K562 (cell line): ENCODE measurements around the gene RNF126. TPM values are rescaled to one million over a fixed set of nuclear protein-coding genes. Genes with fewer than 3 reads are reported as not detected.
A peak's percentile ranks its signal among the peaks of the same experiment; 100 is the strongest.
"Not testable (repeated sequence)": the region's sequence is repeated elsewhere in the genome, so short reads cannot be mapped to it uniquely, and the experiment has no call there.

Source experiments
- CREB3L1 ChIP-seq: fragments of 450-650 bp; IDR thresholded peaks from 2 replicates; pipeline ENCODE4 v1.6.1; 2014; ENCODE audit warnings: low read depth, mild to moderate bottlenecking, moderate library complexity, borderline replicate concordance
- DMBX1 ChIP-seq: fragments of 250-450 bp; sonication (Bioruptor Pico); IDR thresholded peaks from 2 replicates; pipeline ENCODE4 v1.8.0; 2022; ENCODE audit warnings: inconsistent platforms, mild to moderate bottlenecking, moderate library complexity, borderline replicate concordance
- E2F6 ChIP-seq, 2 experiments: IDR thresholded peaks; 2 replicates each; pipeline ENCODE4 v1.6.1; 2011; ENCODE audit warnings: borderline replicate concordance in 1 of 2, control low read depth in 1 of 2, low read depth in 1 of 2, low read length in 1 of 2, mild to moderate bottlenecking in 1 of 2, mixed read lengths in 1 of 2, moderate library complexity in 1 of 2; ENCODE audit not compliant: insufficient read depth in 1 of 2, insufficient read length in 1 of 2, poor library complexity in 1 of 2, severe bottlenecking in 1 of 2; ENCODE audit errors: extremely low read depth in 1 of 2
- FOXJ2 ChIP-seq: fragments of 200-800 bp; sonication (Bioruptor generic); IDR thresholded peaks from 2 replicates; pipeline ENCODE4 v1.6.1; 2016; ENCODE audit warnings: missing genetic modification characterization, missing compliant biosample characterization
- JUND ChIP-seq, 2 experiments: IDR thresholded peaks; 2 replicates in 1 of 2; 3 replicates in 1 of 2; pipeline ENCODE4 v1.6.1; 2011; ENCODE audit warnings: borderline replicate concordance in 2 of 2, low read depth in 2 of 2, low read length in 2 of 2, improper control_type of control experiment in 1 of 2, missing biosample characterization in 1 of 2, missing genetic modification characterization in 1 of 2, missing genetic modification reagents in 1 of 2
- KAT2B ChIP-seq: IDR thresholded peaks from one replicate; pipeline ENCODE4 v1.6.1; 2012; ENCODE audit warnings: low read depth, mild to moderate bottlenecking, control low read depth, inconsistent platforms, low read length, moderate library complexity
- MAZ ChIP-seq, 2 experiments: fragments of 450-650 bp in 1 of 2; sonication (generic) in 1 of 2; formaldehyde crosslinking; IDR thresholded peaks in 1 of 2; conservative IDR thresholded peaks in 1 of 2; 2 replicates each; pipeline versions ENCODE4 v1.4.0 to v1.5.0; 2020; ENCODE audit warnings: mild to moderate bottlenecking in 1 of 2, missing genetic modification reagents in 1 of 2
- PHF20 ChIP-seq: fragments of 450-650 bp; IDR thresholded peaks from 2 replicates; pipeline ENCODE4 v1.6.1; 2018; ENCODE audit not compliant: partially characterized antibody
- PHF8 ChIP-seq: fragments of 200-600 bp; sonication (generic); IDR thresholded peaks from 2 replicates; pipeline ENCODE4 v1.6.1; 2012; ENCODE audit warnings: mixed run types, mild to moderate bottlenecking, inconsistent platforms, low read length, moderate library complexity, borderline replicate concordance
- PKNOX1 ChIP-seq: fragments of 450-650 bp; IDR thresholded peaks from 2 replicates; pipeline ENCODE4 v1.6.1; 2016
- POLR2A ChIP-seq: fragments of 450-650 bp; conservative IDR thresholded peaks from 2 replicates; pipeline ENCODE4 v1.6.1; 2016
- SIN3B ChIP-seq: fragments of 450-650 bp; IDR thresholded peaks from 2 replicates; pipeline ENCODE4 v1.6.1; 2017; ENCODE audit warnings: low read depth, mild to moderate bottlenecking, moderate library complexity
- SNIP1 ChIP-seq: fragments of 450-650 bp; IDR thresholded peaks from 2 replicates; pipeline ENCODE4 v1.7.1; 2017; ENCODE audit warnings: low read depth, mild to moderate bottlenecking
- SP2 ChIP-seq: IDR thresholded peaks from 2 replicates; pipeline ENCODE4 v1.6.1; 2011; ENCODE audit warnings: mild to moderate bottlenecking, low read depth, low read length, moderate library complexity; ENCODE audit not compliant: poor library complexity, severe bottlenecking; ENCODE audit errors: extremely low read depth
- ZNF639 ChIP-seq, 2 experiments: fragments of 200-800 bp in 1 of 2; sonication (Bioruptor generic) in 1 of 2; sonication (generic) in 1 of 2; formaldehyde crosslinking in 1 of 2; IDR thresholded peaks in 1 of 2; conservative IDR thresholded peaks in 1 of 2; 2 replicates each; pipeline versions ENCODE4 v1.5.0 to v1.6.1; 2016 to 2020; ENCODE audit warnings: missing compliant biosample characterization in 1 of 2, missing genetic modification characterization in 1 of 2, missing genetic modification reagents in 1 of 2
- ZNF644 ChIP-seq: fragments of 200-800 bp; sonication (Bioruptor generic); IDR thresholded peaks from 2 replicates; pipeline ENCODE4 v1.6.1; 2016; ENCODE audit warnings: low read depth, missing genetic modification characterization, missing compliant biosample characterization
- polyA plus RNA-seq, 8 experiments: library from polyadenylated mRNA; depleted of rRNA in 4 of 8; stranded (reverse) in 5 of 8; unstranded in 3 of 8; fragments of >200 nt; fragmentation: Nextera tagmentation in 2 of 8; fragmentation: Illumina TruSeq in 1 of 8; extraction: Ambion mirVana in 2 of 8; extraction: Trizol in 1 of 8; gene quantifications; 2 replicates each; pipeline versions ENCODE4 v1.2.1 to v1.2.3, GENCODE V29; 2011 to 2014; ENCODE audit warnings: inconsistent platforms in 1 of 8, missing spikeins in 1 of 8
- total RNA-seq, 7 experiments: library from RNA; depleted of rRNA in 6 of 7; stranded (reverse); fragments of >200 nt in 6 of 7; fragmentation: Illumina TruSeq in 2 of 7; extraction: Trizol in 2 of 7; gene quantifications; 2 replicates each; pipeline versions ENCODE4 v1.2.1 to v1.2.3, GENCODE V29; 2011 to 2021; ENCODE audit warnings: low replicate concordance in 1 of 7

RNF126 gene
- total and polyA plus RNA-seq, 9 of the 15 experiments (the other 6 are each of a cell fraction or from before 2014, with no cell fraction given), result 0.27 to 101 (median 12.3) TPM

- TF ChIP-seq DMBX1 (CRISPR knock-in tag), result 0 out of 2 replicates have a peak, but pooled peaks have one; percentile 20
- peak; percentile 79; the same call in 1 of the 2 replicates for TF ChIP-seq ZNF644 (tag)
- peak; percentile 89 for TF ChIP-seq SP2
- peak in 1 of 2 experiments; percentile 100; a peak in 2 of 4 replicates for TF ChIP-seq ZNF639 (CRISPR knock-in tag; conservative IDR thresholded peaks at IDR 0.05 in 1 of 2, IDR thresholded peaks at IDR 0.05 in 1 of 2)
- TF ChIP-seq JUND (IDR thresholded peaks at IDR 0.05; ENCODE audit: borderline replicate concordance, low read depth, low read length), result peak; percentile 48; the same call in 1 of the 2 replicates
- not testable (repeated sequence) for TF ChIP-seq JUND (tag; IDR thresholded peaks at IDR 0.05; ENCODE audit: borderline replicate concordance, low read depth, low read length)
- TF ChIP-seq FOXJ2 (tag), result peak; percentile 64; the same call in 1 of the 2 replicates
- TF ChIP-seq SIN3B, result peak; percentile 86
- TF ChIP-seq CREB3L1, result peak; percentile 38; the same call in 1 of the 2 replicates
- TF ChIP-seq KAT2B, result peak; percentile 100
- peak; percentile 42; the same call in 1 of the 2 replicates for TF ChIP-seq PKNOX1
- peak in 1 of 2 experiments; percentile 13 for TF ChIP-seq E2F6 (IDR thresholded peaks at IDR 0.05; ENCODE audit: borderline replicate concordance in 1 of 2, extremely low read depth in 1 of 2, insufficient read depth in 1 of 2, insufficient read length in 1 of 2, low read depth in 1 of 2, low read length in 1 of 2, poor library complexity in 1 of 2, severe bottlenecking in 1 of 2)
- TF ChIP-seq SNIP1, result peak; percentile 79; the same call in 1 of the 2 replicates
- peak in 1 of 2 experiments; percentile 90; a peak in 3 of 4 replicates for TF ChIP-seq MAZ (CRISPR knock-in tag; conservative IDR thresholded peaks at IDR 0.05 in 1 of 2, IDR thresholded peaks at IDR 0.05 in 1 of 2)
- peak; percentile 16 for TF ChIP-seq PHF20
- TF ChIP-seq POLR2A, result peak; percentile 61; the same call in 1 of the 2 replicates
- peak; percentile 70; the same call in 1 of the 2 replicates for TF ChIP-seq PHF8
These were observed 57.7 kb downstream of the RNF126 start (continued) for GRCh38 chr19:605061-605971.
